Measurements from ENCODE around the gene SYAP1. TPM values are rescaled to one million over a fixed set of nuclear protein-coding genes. Genes with fewer than 3 reads are reported as not detected.

SYAP1 gene
- total and polyA plus RNA-seq, 2 donors (not counting 1 experiment from before 2014, with no cell fraction given): 3.5 to 18.3 TPM

DNA sequence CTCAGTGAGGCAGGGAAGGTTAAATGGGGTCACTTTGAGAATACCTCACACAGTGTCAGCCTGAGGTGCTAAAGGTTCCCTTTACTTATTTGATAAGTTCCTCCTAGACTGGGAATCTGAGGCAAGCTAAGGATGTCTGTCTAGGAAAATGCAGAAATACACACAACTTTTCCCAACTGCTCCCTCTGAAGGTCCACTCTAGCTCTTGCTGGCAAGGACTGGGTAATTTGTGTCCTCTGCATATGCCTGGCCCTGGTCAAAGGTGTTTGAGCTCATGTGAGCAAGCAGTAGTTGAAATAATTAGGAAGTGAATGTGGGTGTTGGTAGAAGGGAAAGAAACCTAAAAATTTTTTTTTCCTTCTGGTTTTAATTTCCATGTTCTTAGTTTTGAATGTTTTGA, 88.1 kb downstream of the SYAP1 start:
- Mint-ChIP-seq H3K4me3 (no peak overlapping the region), H3K27ac (no peak overlapping the region)
- POLR2A ChIA-PET: no interaction called here

DNA sequence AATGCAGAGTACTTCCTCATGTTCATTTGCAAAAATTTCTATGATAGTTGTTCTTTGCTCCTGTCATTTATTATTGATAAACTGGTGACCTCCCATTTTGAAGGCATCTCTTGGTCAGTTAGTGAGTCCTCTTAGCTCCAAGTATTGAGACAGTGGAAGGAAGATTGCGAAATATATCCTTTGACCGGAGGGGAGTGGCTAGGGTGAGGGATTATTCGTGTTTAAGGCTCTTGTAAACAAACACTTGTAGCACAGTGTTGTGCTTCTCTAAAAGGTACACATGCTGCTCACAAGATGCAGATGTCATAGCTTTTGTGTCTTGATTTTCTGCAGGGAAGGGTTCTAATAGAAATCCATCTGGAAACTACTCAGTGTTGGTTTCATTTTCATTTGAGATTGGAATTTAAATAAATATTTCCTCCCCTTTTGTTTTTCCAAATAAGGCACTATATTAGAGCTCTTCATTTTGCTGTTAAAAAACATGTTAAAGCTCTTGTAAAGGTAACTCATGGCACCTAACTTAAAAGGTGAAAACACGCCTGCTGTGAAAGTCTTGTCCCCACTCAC, 88.6 kb downstream of the SYAP1 start:
- ATAC-seq (ENCODE audit: low read depth): no peak
- H3K4me3 Mint-ChIP-seq: no peak overlapping the region
- H3K27ac Mint-ChIP-seq: no peak overlapping the region

More for the DNA sequence above, 88.1 kb downstream of the SYAP1 start:
- Histone ChIP-seq H3K36me3 (replicated peaks in 1 of 2; ENCODE audit: control extremely low read depth in 1 of 2, control insufficient read depth in 1 of 2, extremely low read depth in 1 of 2, insufficient read depth in 2 of 2, low read length in 1 of 2) (no peaks in the 10 kb centered on the region), H3K27me3 (replicated peaks in 1 of 4; ENCODE audit: control extremely low read depth in 1 of 4, control insufficient read depth in 3 of 4, insufficient read depth in 4 of 4, low read length in 3 of 4) (no peaks in the 10 kb centered on the region), H3K9ac (ENCODE audit: low read length) (no peak overlapping the region), H3K79me2 (ENCODE audit: control insufficient read depth, insufficient read depth, low read length) (peaks cover 43% of the 10 kb centered on the region), H3K4me3 (ENCODE audit: control extremely low read depth in 1 of 5, extremely low read depth in 1 of 5, insufficient read depth in 1 of 5, low read depth in 2 of 5, low read length in 4 of 5) (no peak overlapping the region), H4K20me1 (ENCODE audit: control insufficient read depth, insufficient read depth, low read length, poor library complexity, severe bottlenecking) (peaks cover 5% of the 10 kb centered on the region), H3K4me1 (ENCODE audit: control insufficient read depth in 2 of 2, insufficient read depth in 2 of 2, low read length in 2 of 2) (peaks cover 4 to 6% of the 10 kb centered on the region in 2 donors), H2AFZ (ENCODE audit: insufficient read depth, low read depth, low read length, poor library complexity, severe bottlenecking) (no peak overlapping the region), H3K9me3 (ENCODE audit: control extremely low read depth in 1 of 3, control insufficient read depth in 2 of 3, insufficient read depth in 1 of 3, low read length in 2 of 3) (no peaks in the 10 kb centered on the region), H3K27ac (ENCODE audit: low read length in 2 of 2) (no peak overlapping the region), H3K4me2 (replicated peaks; ENCODE audit: low read depth, low read length, poor library complexity, severe bottlenecking) (no peak overlapping the region)
- CTCF ChIA-PET: interaction anchor here (1.4 kb wide), 1 partner anchor 19 kb away, joined by 3 read pairs; no protein-coding TSS in a partner anchor
- no peak for TF ChIP-seq EZH2 (IDR thresholded peaks at IDR 0.05; ENCODE audit: borderline replicate concordance, insufficient read depth, low read depth, low read length, poor library complexity, severe bottlenecking)
- TF ChIP-seq, protein P1, sequence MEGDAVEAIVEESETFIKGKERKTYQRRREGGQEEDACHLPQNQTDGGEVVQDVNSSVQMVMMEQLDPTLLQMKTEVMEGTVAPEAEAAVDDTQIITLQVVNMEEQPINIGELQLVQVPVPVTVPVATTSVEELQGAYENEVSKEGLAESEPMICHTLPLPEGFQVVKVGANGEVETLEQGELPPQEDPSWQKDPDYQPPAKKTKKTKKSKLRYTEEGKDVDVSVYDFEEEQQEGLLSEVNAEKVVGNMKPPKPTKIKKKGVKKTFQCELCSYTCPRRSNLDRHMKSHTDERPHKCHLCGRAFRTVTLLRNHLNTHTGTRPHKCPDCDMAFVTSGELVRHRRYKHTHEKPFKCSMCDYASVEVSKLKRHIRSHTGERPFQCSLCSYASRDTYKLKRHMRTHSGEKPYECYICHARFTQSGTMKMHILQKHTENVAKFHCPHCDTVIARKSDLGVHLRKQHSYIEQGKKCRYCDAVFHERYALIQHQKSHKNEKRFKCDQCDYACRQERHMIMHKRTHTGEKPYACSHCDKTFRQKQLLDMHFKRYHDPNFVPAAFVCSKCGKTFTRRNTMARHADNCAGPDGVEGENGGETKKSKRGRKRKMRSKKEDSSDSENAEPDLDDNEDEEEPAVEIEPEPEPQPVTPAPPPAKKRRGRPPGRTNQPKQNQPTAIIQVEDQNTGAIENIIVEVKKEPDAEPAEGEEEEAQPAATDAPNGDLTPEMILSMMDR (IDR thresholded peaks at IDR 0.05): no peak
- Mint-ChIP-seq H3K4me1 (peaks cover 27% of the 10 kb centered on the region), H3K9me3 (ENCODE audit: insufficient read depth) (no peaks in the 10 kb centered on the region), H3K27me3 (no peaks in the 10 kb centered on the region)
- ATAC-seq (ENCODE audit: low read depth) (no peak), DNase-seq (no peak)
- intact Hi-C loops (cut with micrococcal nuclease): no loop called here

More for the DNA sequence above, 88.6 kb downstream of the SYAP1 start:
- H3K27me3 Mint-ChIP-seq: no peaks in the 10 kb centered on the region
- Histone ChIP-seq H3K9me3 (ENCODE audit: control extremely low read depth in 1 of 3, control insufficient read depth in 2 of 3, insufficient read depth in 1 of 3, low read length in 2 of 3) (no peaks in the 10 kb centered on the region), H3K4me1 (ENCODE audit: control insufficient read depth in 2 of 2, insufficient read depth in 2 of 2, low read length in 2 of 2) (peaks cover 4 to 6% of the 10 kb centered on the region in 2 donors), H3K4me2 (replicated peaks; ENCODE audit: low read depth, low read length, poor library complexity, severe bottlenecking) (no peak overlapping the region), H3K4me3 (ENCODE audit: control extremely low read depth in 1 of 5, extremely low read depth in 1 of 5, insufficient read depth in 1 of 5, low read depth in 2 of 5, low read length in 4 of 5) (no peak overlapping the region), H3K79me2 (ENCODE audit: control insufficient read depth, insufficient read depth, low read length) (peaks cover 40% of the 10 kb centered on the region), H4K20me1 (ENCODE audit: control insufficient read depth, insufficient read depth, low read length, poor library complexity, severe bottlenecking) (peaks cover 5% of the 10 kb centered on the region), H2AFZ (ENCODE audit: insufficient read depth, low read depth, low read length, poor library complexity, severe bottlenecking) (no peak overlapping the region), H3K27me3 (replicated peaks in 1 of 4; ENCODE audit: control extremely low read depth in 1 of 4, control insufficient read depth in 3 of 4, insufficient read depth in 4 of 4, low read length in 3 of 4) (no peaks in the 10 kb centered on the region), H3K27ac (ENCODE audit: low read length in 2 of 2) (no peak overlapping the region), H3K9ac (ENCODE audit: low read length) (no peak overlapping the region), H3K36me3 (replicated peaks in 1 of 2; ENCODE audit: control extremely low read depth in 1 of 2, control insufficient read depth in 1 of 2, extremely low read depth in 1 of 2, insufficient read depth in 2 of 2, low read length in 1 of 2) (peaks cover 0 to 2% of the 10 kb centered on the region in 2 experiments)
- WGBS (ENCODE audit: insufficient coverage): 100% methylated on average over 1 of the region's 4 CpGs
- POLR2A ChIA-PET: no interaction called here
- H3K9me3 Mint-ChIP-seq (ENCODE audit: insufficient read depth): no peaks in the 10 kb centered on the region
- CTCF ChIA-PET: interaction anchor here (1.4 kb wide), 1 partner anchor 18 kb away, joined by 3 read pairs; no protein-coding TSS in a partner anchor
- intact Hi-C loops (cut with micrococcal nuclease): no loop called here
- H3K4me1 Mint-ChIP-seq: peaks cover 27% of the 10 kb centered on the region
- no peak for DNase-seq
- TF ChIP-seq, protein P1 (IDR thresholded peaks at IDR 0.05): no peak
- no peak for TF ChIP-seq EZH2 (IDR thresholded peaks at IDR 0.05; ENCODE audit: borderline replicate concordance, insufficient read depth, low read depth, low read length, poor library complexity, severe bottlenecking)

Measured in B cell (primary cell).